Parathyroid adenoma (tissue), 2 donors: ENCODE measurements around the gene NHLH2.

Source experiments
- H2AFZ ChIP-seq: fragments of 300-600 bp; sonication (generic); one replicate; pipeline ENCODE4 v1.7.0; 2017; ENCODE audit warnings: antibody characterized with exemption, mild to moderate bottlenecking
- H3K27ac ChIP-seq: fragments of 300-600 bp; sonication (generic); one replicate; pipeline ENCODE4 v1.7.0; 2017
- H3K27me3 ChIP-seq: fragments of 300-600 bp; sonication (generic); one replicate; pipeline ENCODE4 v1.7.0; 2017; ENCODE audit warnings: low read length; ENCODE audit not compliant: control insufficient read depth, insufficient read depth
- H3K36me3 ChIP-seq: fragments of 300-600 bp; sonication (generic); one replicate; pipeline ENCODE4 v1.7.0; 2017; ENCODE audit warnings: low read length; ENCODE audit not compliant: control insufficient read depth, insufficient read depth
- H3K4me1 ChIP-seq: fragments of 300-600 bp; sonication (generic); one replicate; pipeline ENCODE4 v1.7.0; 2017; ENCODE audit warnings: control low read depth
- H3K4me2 ChIP-seq: fragments of 300-600 bp; sonication (generic); one replicate; pipeline ENCODE4 v1.7.0; 2017; ENCODE audit warnings: low read length
- H3K4me3 ChIP-seq: fragments of 300-600 bp; sonication (generic); one replicate; pipeline ENCODE4 v1.7.0; 2017; ENCODE audit warnings: low read depth, low read length
- H3K79me2 ChIP-seq: fragments of 300-600 bp; sonication (generic); one replicate; pipeline ENCODE4 v1.7.0; 2017; ENCODE audit warnings: control low read depth
- H3K9ac ChIP-seq: fragments of 300-600 bp; sonication (generic); one replicate; pipeline ENCODE4 v1.7.0; 2017; ENCODE audit warnings: mild to moderate bottlenecking
- H3K9me3 ChIP-seq: fragments of 300-600 bp; sonication (generic); one replicate; pipeline ENCODE4 v1.7.0; 2017; ENCODE audit warnings: low read length; ENCODE audit not compliant: control insufficient read depth
- TF ChIP-seq, protein P1 (sequence below): fragments of 300-600 bp; sonication (generic); IDR thresholded peaks from one replicate; pipeline ENCODE4 v1.7.0; 2017; ENCODE audit warnings: antibody characterized with exemption, mild to moderate bottlenecking
- donor health status: primary hyperparathyroidism.

Gene NHLH2

DNA sequence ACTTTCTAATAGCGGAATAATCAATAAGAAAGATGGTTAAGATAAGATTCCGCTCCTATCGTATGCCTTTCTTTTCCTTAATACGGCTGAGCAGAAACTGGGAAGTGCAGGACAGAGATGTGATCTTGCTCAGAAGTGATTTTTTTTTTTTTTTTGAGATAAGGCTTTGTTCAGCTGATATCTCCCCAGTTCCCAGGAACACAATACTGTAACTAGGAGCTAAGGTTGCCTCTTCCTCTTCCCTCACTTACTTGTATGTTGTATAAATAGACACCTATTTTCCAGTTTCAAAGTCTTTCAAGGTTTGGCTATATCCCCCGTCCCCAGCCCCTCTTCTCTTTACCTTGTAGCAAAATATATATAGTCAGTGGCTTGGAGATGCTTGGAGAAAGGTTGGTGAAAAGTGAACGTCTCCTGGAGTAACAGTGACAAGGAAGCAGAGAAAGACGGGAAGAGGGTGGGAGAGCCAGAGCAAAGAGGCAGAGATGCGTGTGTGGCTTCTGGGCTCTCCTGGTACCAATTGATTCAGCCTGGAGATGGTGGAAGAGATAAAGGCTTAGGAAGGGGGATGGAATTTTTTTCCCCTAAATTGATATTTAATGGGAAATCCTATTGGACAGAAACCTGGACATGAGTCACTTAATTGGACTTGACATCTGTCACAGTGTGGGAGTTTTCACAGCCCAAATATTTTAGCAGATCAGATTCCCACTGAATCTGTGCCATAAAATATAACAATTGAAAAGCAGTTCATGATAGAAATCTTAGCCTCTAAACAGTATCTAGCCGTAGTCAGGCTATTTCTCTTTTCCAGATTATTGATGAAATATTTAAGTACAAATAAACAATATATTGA, at the start of gene NHLH2:
Gene NHLH2, minus strand, starts transcription at position 522 of the 856 bp plus-strand sequence. CDS start 2,754 bp downstream, outside the sequence.
- no peaks in the 10 kb centered on the region for H3K79me2 ChIP-seq
- H3K4me3 ChIP-seq, result no peak within 1 kb of the TSS
- H3K9me3 ChIP-seq, result no peaks in the 10 kb centered on the region
- no peaks in the 10 kb centered on the region for H3K36me3 ChIP-seq
- TF ChIP-seq, protein P1, sequence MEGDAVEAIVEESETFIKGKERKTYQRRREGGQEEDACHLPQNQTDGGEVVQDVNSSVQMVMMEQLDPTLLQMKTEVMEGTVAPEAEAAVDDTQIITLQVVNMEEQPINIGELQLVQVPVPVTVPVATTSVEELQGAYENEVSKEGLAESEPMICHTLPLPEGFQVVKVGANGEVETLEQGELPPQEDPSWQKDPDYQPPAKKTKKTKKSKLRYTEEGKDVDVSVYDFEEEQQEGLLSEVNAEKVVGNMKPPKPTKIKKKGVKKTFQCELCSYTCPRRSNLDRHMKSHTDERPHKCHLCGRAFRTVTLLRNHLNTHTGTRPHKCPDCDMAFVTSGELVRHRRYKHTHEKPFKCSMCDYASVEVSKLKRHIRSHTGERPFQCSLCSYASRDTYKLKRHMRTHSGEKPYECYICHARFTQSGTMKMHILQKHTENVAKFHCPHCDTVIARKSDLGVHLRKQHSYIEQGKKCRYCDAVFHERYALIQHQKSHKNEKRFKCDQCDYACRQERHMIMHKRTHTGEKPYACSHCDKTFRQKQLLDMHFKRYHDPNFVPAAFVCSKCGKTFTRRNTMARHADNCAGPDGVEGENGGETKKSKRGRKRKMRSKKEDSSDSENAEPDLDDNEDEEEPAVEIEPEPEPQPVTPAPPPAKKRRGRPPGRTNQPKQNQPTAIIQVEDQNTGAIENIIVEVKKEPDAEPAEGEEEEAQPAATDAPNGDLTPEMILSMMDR, result no peak
- H2AFZ ChIP-seq, result no peak within 1 kb of the TSS
- H3K4me1 ChIP-seq, result no peaks in the 10 kb centered on the region
- H3K9ac ChIP-seq, result no peak within 1 kb of the TSS
- H3K27me3 ChIP-seq, result peaks cover 17% of the 10 kb centered on the region
- H3K4me2 ChIP-seq, result no peak within 1 kb of the TSS
- H3K27ac ChIP-seq, result no peak within 1 kb of the TSS

GRCh38 chr1:115890580-115890979, 49.7 kb upstream of the NHLH2 start:
- TF ChIP-seq, protein P1, result no peak
- H3K4me1 ChIP-seq, result no peaks in the 10 kb centered on the region
- H3K27ac ChIP-seq, result no peak overlapping the region

GRCh38 chr1:115888976-115889375, 48.0 kb upstream of the NHLH2 start:
- H3K36me3 ChIP-seq, result no peaks in the 10 kb centered on the region
- H3K79me2 ChIP-seq, result no peaks in the 10 kb centered on the region
- H3K4me1 ChIP-seq, result no peaks in the 10 kb centered on the region
- H3K9me3 ChIP-seq, result no peaks in the 10 kb centered on the region
- no peak overlapping the region for H2AFZ ChIP-seq
- no peak overlapping the region for H3K9ac ChIP-seq
- no peak overlapping the region for H3K27ac ChIP-seq
- no peaks in the 10 kb centered on the region for H3K27me3 ChIP-seq
- TF ChIP-seq, protein P1, result no peak
- H3K4me2 ChIP-seq, result no peak overlapping the region
- H3K4me3 ChIP-seq, result no peak overlapping the region

More at GRCh38 chr1:115890580-115890979, 49.7 kb upstream of the NHLH2 start:
- Histone ChIP-seq H3K36me3 (no peaks in the 10 kb centered on the region), H3K79me2 (no peaks in the 10 kb centered on the region), H3K4me3 (no peak overlapping the region), H3K4me2 (no peak overlapping the region), H3K27me3 (no peaks in the 10 kb centered on the region), H3K9ac (no peak overlapping the region), H2AFZ (no peak overlapping the region), H3K9me3 (no peaks in the 10 kb centered on the region)

DNA sequence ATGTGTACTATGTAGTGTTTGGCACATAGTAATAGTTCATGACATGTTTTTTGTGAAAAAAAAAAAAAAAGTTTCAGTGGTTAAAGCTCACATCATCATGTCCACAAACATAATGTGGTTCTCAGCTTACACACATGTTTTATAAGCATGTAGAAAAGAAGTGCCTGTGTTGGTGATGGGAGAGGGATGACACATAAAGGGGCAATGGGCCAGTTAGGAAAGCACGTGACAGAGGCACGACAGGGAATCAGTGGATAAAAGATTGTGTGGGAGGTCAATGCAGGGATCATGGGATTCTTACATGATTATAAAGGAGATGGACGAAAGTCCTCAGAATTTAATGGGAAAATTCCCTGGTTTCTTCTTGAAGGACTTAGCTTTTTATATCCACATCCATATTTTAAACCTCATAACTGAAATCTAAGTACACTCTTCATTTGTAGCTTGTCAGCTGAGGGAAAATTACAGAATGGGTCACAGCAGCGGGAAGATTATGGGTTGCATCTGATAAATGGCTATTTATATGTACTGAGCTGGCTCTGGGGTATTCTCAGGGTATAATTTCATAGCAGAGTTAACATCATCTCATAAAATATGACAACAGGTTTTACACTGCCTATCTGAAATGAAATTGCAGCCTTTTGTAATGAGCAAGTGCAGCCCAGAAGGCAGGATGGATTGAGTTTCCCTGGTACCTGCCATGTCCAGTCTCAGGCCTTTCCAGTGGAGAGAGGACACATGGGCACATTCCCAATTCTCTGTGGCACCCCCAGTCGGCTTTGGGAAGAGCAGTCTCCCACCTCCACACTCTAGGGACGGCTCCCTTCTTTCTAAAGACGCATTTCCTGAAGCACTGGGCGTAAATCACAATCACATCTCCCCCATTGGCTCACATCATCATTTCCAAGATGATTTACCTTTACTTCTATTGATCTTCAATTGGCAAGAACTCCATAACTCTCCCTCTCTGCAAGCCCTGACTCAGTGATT, 42.3 kb upstream of the NHLH2 start:
- Histone ChIP-seq H3K27ac (no peak overlapping the region), H3K9me3 (no peaks in the 10 kb centered on the region), H3K4me3 (no peak overlapping the region), H2AFZ (no peak overlapping the region), H3K79me2 (no peaks in the 10 kb centered on the region), H3K36me3 (no peaks in the 10 kb centered on the region), H3K4me1 (no peaks in the 10 kb centered on the region), H3K9ac (no peak overlapping the region), H3K4me2 (no peak overlapping the region), H3K27me3 (no peaks in the 10 kb centered on the region)
- TF ChIP-seq, protein P1, result no peak
